Superior temporal gyrus (tissue), 1 donor: ENCODE measurements around the gene PLA2G4D.
"Not testable (repeated sequence)": the region's sequence is repeated elsewhere in the genome, so short reads cannot be mapped to it uniquely, and the experiment has no call there.

Experiments used
- DNase-seq: peaks from one replicate; pipeline ENCODE4 v3.0.0-alpha.2; 2016; ENCODE audit errors: extremely low spot score

The PLA2G4D gene

DNA sequence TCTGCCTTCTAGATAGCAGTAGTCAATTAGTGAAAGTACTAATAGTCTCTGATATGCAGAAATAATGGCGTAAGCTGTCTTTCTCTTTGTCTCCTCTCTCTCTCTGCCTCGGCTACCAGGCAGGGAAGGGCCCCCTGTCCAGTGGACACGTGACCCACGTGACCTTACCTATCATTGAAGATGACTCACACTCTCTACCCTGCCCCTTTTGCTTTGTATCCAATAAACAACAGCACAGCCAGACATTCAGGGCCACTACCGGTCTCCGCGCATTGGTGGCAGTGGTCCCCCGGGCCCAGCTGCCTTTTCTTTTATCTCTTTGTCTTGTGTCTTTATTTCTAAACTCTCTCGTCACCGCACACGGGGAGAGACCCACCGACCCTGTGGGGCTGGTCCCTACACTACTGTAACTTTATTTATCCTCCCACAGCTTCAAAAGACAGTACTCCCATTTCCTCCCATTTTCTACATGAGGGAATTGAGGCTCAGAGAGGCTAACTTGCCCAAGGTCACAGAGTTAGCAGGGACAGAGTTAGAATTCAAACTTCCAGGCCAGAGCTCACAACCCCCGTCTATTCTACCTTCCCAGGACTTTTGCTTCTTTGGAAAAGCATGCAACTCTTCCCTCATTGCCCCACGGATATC, 2.5 kb downstream of the PLA2G4D start:
- not testable (repeated sequence) for DNase-seq

GRCh38 chr15:42090781-42091180, 3.6 kb downstream of the PLA2G4D start:
- no peak for DNase-seq

GRCh38 chr15:42090370-42090769, 4.0 kb downstream of the PLA2G4D start:
- DNase-seq, result no peak

DNA sequence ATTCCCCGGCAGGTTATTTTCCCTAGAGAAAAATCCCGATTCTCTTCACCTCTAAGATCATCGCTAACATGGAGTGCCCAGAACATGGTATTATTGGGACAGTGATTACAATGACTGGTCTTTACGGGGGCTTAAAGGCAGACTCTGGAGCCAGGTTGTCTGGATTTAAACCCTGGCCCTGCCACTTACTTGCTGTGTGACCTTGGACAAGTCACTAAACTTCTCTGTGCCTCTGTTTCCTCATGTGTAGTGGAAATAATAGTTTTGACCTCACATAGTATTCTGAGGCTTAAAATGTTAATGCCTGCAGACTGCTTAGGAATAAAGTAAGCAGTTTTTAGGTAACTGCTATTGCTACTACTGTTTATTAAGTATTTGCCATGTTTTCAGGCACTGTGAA, 4.4 kb downstream of the PLA2G4D start:
- no peak for DNase-seq

GRCh38 chr15:42088801-42089640, 5.3 kb downstream of the PLA2G4D start:
- DNase-seq, result no peak

DNA sequence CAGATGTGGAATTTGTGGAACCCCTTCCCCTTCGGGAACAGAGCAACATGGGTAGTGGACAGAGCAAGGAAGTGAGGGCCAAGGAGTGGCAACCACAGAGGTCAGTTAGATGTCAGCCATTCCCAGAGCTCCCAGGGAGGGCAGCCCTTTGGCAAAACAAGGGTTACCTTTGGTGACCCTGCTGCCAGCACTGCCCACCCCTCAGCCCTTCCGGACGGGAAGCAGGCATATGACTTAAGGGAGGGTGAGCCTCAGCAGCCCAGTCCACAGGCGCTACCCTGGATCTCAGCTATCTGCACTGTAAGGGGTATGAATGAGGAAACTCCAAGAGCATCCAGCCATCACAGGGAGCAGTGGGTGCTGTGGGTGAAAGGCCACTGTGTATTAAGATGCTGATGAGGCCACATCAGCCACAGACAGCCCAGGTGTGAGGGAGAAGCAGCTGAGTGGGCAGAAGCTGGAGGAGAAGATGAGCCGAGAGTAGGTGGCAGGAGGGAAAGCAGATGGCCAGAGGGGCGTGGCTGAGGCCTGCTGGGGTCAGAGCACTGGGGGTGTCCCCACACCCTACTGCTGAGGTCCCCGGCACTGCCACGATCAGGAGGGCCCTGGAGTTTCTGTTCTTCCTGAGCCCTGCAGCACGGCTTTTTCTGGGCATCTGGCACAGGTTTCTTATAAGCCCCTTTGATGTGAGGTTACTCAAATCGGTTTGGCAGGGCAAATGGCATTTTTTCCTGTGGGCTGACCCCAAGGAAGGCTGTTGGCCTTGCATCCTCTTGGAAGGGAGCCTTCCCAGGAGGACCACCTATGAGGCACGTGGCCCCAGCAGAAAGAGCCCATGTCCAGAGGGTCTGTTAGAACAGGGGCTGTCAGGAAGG, 6.2 kb downstream of the PLA2G4D start:
- no peak for DNase-seq

DNA sequence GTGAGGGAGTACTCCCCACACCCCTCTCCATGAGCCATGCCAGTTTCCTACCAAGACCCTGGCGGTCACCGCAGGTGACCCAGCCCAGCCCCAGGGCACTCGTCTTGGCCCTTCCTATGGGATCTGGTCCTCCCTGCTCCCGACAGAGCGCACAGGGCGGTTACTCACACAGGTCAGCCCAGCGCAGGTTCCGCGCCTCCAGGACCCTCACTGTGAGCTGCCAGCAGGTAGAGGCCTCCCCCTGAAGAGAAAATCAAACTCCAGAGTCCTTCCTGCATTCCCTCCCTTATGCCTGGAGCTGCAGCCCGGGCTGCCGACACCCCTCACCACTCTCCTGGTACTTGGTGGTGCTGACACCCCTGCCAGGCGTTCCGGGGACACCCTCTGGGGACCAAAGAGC, 6.9 kb downstream of the PLA2G4D start:
- DNase-seq, result no peak

DNA sequence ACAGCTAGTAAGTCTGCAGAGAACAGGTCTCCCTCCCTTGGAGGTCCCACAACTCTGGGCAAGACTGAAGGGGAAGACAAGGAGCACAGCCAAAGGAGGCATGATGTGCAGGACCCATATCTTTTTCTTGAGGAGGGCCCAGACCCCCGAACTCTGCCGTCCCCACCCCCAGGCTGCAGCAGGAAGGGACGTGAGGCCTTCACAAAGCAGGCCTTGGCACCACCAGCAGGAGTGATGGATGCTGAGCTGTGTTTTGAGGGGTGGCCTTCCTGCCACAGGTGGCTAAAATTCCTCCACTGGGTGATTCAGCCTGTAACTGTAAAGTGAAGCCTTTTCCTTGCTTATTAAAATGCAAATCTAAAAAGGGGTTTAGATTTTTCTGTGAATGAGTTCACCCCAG, 8.6 kb downstream of the PLA2G4D start:
- DNase-seq, result no peak

GRCh38 chr15:42085236-42085605, 9.1 kb downstream of the PLA2G4D start:
- DNase-seq, result no peak

- peak; percentile 79 for DNase-seq
Measured at GRCh38 chr15:42084465-42085235, 9.7 kb downstream of the PLA2G4D start.

DNA sequence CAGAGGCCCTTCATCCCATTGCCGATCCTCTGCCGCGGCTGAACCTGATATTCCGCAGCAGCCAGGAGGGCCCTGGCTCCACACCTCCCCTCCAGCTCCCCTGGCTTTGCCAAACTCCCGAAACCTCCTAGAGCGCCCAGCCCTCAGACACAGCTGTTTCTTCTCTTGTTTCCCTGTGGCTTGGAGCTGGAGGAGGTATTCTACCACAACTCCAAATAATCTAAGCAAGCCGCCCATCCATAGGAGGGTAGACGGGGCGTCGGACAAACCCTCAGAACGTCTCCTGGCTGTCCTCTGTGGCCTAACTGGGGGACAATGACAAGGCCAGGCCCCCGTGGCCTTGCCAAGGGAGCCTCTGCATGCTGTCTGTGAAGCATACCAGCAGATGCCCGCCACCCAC, 10.4 kb downstream of the PLA2G4D start:
- no peak for DNase-seq

DNA sequence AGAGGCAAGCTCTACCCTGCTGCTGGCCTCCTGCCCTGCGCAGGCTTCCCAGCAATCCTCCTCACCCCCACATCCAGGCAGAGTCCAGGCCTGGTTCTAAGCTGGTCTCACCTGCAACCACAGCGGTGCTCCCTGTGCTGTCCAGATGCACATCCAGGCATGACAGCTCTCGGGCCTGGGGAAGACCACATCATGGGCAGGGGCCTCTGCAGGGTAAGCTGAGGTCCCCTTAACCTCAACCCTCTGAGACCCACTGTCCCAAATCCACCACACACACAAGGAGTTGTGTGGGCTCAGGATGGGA, 10.8 kb downstream of the PLA2G4D start:
- no peak for DNase-seq

DNA sequence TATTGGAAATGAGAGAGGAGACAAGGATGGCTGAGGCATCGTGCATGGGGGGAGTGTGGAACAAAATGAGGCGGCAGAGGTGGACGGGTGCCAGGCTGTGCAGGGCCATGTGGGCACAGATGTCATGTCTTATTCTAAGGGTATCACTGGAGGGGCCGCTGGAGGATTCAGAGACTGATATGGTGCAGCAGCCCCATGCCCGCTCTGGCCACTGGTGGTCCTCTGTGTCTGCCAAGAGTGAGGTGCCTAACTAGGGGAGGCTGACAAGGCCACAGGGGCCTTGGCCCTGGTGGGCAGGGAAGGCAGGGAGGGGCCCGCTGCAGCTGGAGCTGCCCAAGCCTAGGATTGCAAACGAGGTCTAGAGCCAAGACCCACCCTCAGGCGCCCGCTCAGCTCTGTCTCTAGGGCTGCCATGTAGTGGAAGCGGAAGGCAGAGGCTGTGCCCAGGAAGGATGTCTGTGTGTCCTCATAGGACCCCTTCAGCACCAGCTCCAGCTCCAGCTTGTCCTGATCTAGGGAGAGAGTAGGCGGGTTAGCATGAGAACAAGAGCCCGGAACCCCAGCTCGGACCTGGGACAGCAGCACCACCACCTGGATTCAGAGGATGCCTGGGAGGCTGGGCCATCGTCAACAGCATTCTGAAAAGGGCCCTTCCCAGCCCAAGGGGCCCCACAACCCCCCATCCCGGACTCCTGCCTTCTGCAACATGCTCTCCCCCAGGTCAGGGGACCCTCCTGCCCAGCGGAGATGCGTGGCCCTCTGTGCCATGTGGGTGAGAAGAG, 11.3 kb downstream of the PLA2G4D start:
- DNase-seq, result no peak

- DNase-seq, result no peak
Measured at GRCh38 chr15:42082141-42082540, 12.2 kb downstream of the PLA2G4D start.

DNA sequence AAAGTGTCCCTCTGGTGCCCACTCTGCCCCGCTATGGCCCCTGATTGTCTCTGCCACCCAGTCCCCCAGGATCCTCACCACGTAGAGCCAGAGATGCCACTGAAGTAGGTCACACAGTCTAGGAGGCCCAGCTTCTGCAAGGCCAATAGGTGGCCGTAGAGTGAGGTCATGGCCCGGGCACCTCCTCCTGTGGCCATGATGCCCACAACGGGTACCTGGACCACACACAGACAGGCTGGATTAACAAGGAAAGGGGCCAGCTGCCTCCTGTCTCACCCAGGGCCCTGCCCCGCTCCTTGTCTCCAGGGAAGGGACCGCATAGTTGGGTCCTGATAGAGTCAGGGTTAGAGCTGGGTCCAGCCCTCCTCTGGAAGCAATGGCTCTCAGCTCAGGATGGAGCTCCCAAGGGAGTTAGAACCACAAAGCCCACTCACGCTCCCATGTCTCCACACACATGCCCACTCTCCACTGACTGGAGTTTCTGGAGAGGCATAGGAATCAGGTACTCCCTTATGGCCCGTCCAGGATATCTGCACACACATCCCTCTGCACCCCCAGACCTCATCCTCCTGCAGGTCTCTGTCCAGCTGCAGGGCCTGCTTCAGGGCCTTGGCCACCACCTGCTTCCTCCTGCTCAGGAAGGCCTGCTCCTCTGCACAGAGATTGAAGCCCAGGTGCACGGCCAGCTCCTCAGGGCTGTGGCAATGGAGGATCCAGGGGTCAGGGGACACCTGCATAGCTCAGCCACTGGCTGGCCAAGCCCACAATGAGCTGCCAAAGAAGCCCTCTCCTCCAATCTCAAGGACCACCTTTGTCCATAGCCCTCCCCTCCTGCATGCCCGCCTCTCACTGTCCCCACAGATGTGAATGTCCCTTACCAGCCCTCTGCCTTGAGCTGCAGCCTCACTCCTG, 13.2 kb downstream of the PLA2G4D start:
- no peak for DNase-seq

DNA sequence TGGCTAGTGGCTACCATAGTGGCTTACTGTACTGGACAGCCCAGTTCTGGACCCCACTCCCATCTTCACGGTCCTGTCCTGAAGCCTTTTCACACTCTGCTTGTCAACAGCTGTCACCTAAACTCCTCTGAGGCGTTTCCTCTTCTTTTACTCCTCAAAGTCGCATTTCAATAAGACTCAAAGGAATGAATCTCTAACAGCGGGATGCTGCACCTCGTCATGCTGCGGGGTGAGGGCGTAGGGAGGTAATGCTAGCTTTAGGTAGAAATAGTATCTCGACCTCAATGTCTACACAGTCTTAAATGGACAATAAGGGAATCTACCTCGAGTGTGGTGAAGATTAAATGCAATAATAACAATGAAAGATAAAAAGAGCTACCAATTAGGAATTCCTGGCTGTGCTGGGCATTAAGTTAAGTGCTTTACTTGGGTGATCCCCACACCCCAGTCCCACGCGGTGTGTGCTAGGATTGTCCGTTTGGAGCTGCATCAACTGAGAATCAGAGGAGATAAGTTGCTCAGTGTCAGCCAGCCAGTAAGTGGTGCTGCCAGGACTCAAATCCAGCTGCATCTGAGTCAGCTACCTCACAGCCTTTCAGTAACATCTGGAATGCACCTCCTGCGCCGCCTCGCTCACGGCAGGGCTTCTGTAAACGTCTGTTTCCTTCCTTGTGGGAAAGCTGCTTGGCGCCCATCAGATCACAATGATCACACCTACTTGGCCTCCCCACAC, 14.0 kb downstream of the PLA2G4D start:
- DNase-seq, result no peak

DNA sequence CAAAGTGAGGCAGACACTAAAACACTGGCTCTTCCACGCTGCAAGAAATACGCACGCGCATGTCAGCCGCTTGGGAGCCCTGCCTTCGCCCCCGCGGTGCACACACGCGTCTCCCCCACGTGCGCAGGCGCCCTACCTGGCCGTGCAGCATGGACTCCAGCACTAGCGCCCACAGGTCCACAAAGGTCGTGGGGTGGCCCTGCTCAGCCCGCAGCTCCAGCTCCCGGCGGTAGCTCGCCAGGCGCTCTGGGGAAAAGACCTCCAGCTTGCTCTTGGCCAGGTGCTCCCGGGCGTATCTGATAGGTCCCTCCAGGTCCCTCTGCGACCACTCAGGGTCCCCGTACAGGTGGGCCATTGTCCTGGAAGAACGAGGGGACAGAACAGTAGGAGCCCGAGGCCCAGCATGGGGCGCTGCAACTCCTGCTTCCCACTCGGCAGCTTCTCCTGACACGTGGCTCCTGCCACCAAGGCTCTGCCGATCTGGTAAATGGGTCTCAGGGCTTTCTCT, 14.9 kb downstream of the PLA2G4D start:
- DNase-seq, result no peak

DNA sequence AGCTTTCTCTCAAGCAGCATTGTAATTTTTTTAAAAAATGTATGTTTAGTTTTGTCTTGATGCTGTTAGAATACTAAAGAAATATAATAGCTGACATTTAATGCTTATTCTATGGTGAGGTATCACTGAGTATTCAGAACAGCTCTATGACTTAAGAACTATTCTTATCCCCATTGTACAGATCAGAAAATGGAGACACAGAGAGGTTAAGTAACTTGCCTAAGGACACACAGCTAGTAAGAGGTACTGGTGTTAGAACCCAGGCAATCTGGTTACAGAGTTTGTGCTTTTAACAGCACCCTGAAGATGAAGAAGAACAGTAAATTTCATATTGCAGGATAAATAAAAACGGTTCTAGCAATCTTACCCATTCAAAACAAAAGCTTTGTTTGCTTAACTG, 15.5 kb downstream of the PLA2G4D start:
- no peak for DNase-seq

GRCh38 chr15:42077689-42078088, 16.7 kb downstream of the PLA2G4D start:
- DNase-seq, result no peak
